GM12873 (cell line): ENCODE measurements around the gene LMNA.

Experiments
- TF ChIP-seq, protein P1 (sequence below): IDR thresholded peaks from 2 replicates; pipeline ENCODE4 v1.5.1; 2012; ENCODE audit warnings: low read depth, mild to moderate bottlenecking, moderate library complexity, low read length, control low read depth; ENCODE audit not compliant: insufficient read depth; ENCODE audit errors: missing control alignments

Gene LMNA

GRCh38 chr1:156136970-156137483 lies 22.5 kb downstream of the LMNA start:
- TF ChIP-seq, protein P1, sequence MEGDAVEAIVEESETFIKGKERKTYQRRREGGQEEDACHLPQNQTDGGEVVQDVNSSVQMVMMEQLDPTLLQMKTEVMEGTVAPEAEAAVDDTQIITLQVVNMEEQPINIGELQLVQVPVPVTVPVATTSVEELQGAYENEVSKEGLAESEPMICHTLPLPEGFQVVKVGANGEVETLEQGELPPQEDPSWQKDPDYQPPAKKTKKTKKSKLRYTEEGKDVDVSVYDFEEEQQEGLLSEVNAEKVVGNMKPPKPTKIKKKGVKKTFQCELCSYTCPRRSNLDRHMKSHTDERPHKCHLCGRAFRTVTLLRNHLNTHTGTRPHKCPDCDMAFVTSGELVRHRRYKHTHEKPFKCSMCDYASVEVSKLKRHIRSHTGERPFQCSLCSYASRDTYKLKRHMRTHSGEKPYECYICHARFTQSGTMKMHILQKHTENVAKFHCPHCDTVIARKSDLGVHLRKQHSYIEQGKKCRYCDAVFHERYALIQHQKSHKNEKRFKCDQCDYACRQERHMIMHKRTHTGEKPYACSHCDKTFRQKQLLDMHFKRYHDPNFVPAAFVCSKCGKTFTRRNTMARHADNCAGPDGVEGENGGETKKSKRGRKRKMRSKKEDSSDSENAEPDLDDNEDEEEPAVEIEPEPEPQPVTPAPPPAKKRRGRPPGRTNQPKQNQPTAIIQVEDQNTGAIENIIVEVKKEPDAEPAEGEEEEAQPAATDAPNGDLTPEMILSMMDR = no peak

DNA sequence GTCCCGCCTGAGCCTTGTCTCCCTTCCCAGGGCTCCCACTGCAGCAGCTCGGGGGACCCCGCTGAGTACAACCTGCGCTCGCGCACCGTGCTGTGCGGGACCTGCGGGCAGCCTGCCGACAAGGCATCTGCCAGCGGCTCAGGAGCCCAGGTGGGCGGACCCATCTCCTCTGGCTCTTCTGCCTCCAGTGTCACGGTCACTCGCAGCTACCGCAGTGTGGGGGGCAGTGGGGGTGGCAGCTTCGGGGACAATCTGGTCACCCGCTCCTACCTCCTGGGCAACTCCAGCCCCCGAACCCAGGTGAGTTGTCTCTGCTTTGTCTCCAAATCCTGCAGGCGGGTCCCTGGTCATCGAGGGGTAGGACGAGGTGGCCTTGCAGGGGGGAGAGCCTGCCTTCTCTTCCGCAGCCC lies 24.0 kb downstream of the LMNA start:
- TF ChIP-seq, protein P1 = no peak

DNA sequence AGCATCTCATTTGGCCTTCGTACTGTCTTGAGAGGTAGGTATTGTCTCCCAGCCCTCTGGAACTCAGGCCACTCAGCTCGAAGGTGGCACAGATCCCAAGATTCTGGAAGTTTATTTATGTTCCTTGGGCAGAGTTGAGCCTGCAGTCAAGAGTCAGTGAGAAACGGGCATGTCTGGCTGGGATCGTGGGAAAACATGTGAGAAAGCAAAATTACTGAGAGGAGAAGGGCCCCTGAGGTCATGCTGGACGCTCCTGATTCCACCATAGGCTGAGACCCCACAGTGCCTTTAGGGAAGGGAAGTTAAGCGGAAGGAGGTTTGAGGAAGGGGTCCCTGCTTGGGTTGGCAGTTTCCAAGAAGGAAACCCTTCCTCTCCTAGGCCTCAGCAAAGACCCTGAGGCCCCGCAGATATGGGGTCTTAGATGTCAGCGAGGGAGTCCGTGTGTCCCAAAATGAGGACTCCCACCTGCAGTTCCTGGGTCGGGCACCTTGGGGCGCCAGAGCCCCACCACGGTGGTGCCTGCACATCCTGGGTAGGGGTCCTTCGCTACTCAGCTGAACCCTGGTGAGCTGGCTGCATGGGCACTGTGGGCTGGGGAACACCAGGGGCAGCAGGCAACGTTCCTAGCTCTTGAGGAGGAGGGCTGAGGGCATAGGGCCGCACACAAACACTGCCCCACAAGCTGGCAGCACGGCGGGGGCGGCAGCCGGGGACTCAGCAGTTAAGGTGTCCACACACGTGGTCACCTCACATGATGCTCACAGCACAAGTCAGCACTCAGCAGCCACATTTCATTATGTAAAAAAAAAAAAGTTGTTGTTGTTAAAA lies 26.6 kb downstream of the LMNA start:
- TF ChIP-seq, protein P1 = peak; percentile 87

GRCh38 chr1:156143765-156144489 lies 29.4 kb downstream of the LMNA start:
- TF ChIP-seq, protein P1 = no peak

- TF ChIP-seq, protein P1 = no peak
Observed at GRCh38 chr1:156144742-156145141, 30.2 kb downstream of the LMNA start.

- TF ChIP-seq, protein P1 = no peak
Observed at GRCh38 chr1:156145650-156146019, 31.1 kb downstream of the LMNA start.
